ENCODE data around the gene HEG1. TPM values are rescaled to one million over a fixed set of nuclear protein-coding genes. Genes with fewer than 3 reads are reported as not detected.

Gene HEG1
- total RNA-seq, 4 donors from 2014 or later, result 95.2 to 238 (median 147) TPM

DNA sequence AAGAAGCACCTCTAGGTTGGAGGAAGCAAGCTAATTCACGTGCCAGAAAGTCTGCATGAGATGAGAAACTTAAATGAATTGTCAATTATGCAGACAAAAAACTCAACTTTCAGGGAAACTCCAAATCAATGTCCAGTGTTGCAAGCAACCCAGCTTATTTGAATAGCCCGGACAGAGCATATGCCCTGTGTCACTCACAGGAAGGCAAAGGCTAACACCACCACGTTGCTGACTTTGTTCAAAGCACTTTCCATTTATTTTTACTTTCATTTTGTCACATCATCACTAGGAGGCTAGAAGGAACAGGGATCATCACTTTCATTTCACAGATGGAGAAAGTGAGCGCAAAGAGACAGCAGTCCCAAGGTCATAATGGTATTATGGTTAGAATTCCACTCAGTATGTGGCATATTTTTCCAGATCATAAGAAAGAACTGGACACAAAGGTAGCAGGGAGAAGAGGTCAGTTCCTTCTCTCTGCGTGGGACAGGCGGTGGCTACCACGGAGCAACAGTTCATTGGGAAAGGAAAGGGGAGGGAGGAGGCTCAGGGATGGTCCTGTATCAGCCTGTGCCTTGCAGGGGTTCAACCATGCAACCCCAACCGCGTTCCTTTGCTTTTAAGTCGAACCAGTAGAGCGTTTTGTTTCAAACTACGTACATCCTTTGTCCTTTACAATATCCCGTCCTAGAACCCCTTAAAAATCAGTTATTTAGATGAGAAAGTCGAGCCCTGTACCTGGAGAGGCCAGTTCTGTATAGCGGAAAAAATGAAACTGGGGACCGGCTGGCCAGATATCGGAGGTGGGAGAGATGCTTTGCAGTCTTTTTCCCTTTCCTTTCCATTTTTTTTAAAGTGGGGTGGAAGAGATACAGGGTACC lies 1.1 kb downstream of the HEG1 start:
- DNase-seq (ENCODE audit: low spot score) (no peak), ATAC-seq (ENCODE audit: low FRiP score) (no peak)
- TF ChIP-seq, protein P1, sequence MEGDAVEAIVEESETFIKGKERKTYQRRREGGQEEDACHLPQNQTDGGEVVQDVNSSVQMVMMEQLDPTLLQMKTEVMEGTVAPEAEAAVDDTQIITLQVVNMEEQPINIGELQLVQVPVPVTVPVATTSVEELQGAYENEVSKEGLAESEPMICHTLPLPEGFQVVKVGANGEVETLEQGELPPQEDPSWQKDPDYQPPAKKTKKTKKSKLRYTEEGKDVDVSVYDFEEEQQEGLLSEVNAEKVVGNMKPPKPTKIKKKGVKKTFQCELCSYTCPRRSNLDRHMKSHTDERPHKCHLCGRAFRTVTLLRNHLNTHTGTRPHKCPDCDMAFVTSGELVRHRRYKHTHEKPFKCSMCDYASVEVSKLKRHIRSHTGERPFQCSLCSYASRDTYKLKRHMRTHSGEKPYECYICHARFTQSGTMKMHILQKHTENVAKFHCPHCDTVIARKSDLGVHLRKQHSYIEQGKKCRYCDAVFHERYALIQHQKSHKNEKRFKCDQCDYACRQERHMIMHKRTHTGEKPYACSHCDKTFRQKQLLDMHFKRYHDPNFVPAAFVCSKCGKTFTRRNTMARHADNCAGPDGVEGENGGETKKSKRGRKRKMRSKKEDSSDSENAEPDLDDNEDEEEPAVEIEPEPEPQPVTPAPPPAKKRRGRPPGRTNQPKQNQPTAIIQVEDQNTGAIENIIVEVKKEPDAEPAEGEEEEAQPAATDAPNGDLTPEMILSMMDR (IDR thresholded peaks at IDR 0.05), result no peak

DNA sequence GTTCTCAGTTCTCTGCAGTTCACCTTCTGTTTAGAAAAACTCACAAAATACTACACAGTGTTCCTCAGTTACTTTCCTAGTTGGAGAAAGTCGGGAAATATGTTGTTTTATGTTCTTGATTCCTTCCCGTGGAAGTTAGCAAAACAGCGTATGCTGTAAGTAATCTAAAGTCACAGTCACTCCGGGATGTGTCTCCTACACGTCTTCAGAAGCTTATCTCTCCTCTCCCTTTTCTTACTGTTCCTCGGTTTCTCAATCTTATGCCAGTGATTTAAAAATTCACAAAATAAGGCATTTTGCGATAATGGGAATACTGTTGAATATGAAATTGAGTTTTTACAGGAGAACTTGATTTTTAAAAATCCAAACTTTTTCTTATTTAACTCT lies 1.7 kb downstream of the HEG1 start:
- TF ChIP-seq, protein P1 (IDR thresholded peaks at IDR 0.05), result no peak
- no peak for ATAC-seq (ENCODE audit: low FRiP score)
- DNase-seq (ENCODE audit: low spot score), result no peak

DNA sequence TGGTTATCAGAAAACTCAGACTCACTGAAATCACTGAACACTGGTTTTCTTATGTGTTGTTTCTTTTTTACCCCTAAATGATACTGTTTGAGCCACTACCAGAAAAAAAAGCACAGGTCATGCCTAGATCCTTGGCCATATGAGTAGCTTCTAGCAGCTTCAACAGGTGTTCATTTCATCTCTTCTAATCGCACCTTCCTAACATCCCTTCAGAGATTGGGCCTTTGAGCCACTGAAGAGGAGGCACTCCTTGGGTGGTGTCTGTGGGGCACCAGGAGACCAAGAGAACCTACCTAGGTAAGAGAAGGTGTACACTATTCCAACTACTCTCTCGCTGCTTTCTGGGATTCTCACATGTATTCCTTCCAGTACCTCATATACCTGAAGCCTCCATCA lies 2.5 kb downstream of the HEG1 start:
- DNase-seq (ENCODE audit: low spot score), result no peak
- no peak for ATAC-seq (ENCODE audit: low FRiP score)
- TF ChIP-seq, protein P1 (IDR thresholded peaks at IDR 0.05), result no peak

DNA sequence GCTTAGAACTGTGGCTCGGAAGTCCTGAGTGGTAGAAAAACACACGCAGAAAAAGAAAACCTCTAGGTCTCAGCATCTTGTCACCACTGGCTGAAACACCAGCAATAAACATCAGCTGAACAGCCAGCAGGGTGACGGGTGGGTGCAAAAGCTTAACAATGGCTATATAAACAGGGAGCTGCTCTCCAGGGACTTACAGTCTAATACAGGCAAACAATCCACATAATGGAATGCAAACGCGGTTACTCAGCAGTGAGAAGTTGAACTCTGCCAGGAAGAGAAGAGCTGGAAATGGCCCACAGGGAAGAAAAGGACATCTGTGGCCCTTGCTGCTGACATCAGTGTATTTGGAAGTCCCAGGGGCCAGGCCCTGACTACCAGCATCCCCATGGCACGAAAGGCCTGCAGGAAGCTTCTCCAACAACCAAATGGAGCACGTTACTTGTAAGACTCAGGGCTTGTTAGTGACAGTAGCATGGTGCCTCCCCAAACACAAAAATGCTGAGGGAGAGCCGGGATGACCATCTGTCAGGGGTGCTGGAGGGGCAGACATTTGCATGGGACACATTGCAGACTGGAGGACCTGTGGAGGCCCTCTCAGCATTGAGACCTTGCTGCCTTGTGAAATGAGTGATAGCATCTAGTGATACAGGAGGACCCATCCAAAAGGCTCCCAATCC lies 3.0 kb downstream of the HEG1 start:
- ATAC-seq (ENCODE audit: low FRiP score) (no peak), DNase-seq (ENCODE audit: low spot score) (no peak)
- TF ChIP-seq, protein P1 (IDR thresholded peaks at IDR 0.05), result no peak

DNA sequence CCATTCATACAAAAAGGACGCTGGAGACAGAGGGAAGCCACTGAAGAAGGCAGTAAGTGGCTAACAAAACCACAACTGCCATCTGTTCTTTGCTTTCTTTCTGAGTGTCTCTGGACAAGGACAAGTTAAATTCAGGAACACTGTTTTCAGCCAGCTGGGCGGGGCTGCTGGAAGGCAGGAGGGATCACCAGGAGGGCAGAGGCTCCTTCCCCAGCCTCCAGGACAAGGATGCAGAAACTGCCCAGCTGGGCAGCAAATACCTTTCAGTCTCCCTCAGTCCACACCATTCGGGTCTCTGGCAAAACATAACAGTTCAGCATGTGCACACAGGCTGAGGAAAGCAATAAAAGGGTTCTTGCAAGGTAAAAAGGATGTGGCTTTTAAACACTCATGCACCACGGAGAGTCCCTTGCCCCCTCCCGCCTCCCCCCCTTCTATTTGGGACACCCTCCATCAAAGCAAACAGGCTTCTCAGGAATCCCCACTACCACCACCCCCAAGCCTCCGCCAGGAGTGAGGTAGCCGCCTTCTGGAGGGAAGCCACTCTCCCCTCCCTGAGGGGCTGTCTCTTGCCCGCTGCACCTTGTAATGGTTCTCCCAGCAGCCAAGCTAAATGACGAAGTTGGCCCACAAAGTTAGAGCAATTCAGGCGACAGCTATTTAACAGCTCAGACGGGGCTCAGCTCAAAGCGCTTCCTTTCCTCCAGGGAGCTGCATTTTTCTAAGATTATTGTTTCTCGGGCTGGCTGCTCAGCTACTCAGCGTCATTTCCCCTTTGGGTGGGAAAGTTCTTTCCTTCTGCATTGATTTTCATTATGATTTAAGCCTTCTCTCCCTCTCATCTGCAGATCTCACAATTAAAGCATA lies 3.8 kb downstream of the HEG1 start:
- ATAC-seq (ENCODE audit: low FRiP score), result no peak
- TF ChIP-seq, protein P1 (IDR thresholded peaks at IDR 0.05), result no peak
- no peak for DNase-seq (ENCODE audit: low spot score)

DNA sequence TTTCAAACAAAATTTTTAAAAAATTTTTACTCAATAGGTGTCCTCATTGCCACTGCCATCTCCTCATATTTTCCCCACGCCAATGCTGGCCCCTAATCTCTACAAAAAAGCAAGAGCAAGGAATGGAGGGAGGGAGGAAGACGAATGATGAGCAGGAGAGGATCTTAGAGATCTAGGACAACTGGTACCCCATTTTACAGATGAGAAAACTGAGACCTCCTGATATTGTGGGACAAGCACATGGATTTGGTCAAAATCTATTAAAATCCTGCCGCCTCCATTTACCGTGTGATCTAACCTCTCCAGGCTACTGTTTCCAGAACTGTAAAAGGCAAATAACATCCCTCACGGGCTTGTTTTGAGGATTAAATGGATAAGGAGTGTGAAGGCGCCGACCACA lies 4.6 kb downstream of the HEG1 start:
- DNase-seq (ENCODE audit: low spot score), result no peak
- TF ChIP-seq, protein P1 (IDR thresholded peaks at IDR 0.05), result no peak
- no peak for ATAC-seq (ENCODE audit: low FRiP score)
